Esophagus squamous epithelium (tissue), 5 donors: ENCODE results near the gene RUNX1. TPM values are rescaled to one million over a fixed set of nuclear protein-coding genes. Genes with fewer than 3 reads are reported as not detected.

ENCODE experiments used
- DNase-seq: peaks from one replicate; lab custom pipeline; 2025; lab: John Stamatoyannopoulos, UW
- H3K27ac ChIP-seq, 4 donors: fragments of 200-600 bp; sonication (generic); one replicate each; pipeline ENCODE4 v1.5.1; 2016 to 2019; ENCODE audit warnings: mild to moderate bottlenecking in 1 of 4
- H3K27me3 ChIP-seq, 4 donors: fragments of 200-600 bp; sonication (generic); 1 replicate in 3 of 4; 2 replicates in 1 of 4; pipeline versions ENCODE4 v1.5.1 to v1.6.0; 2017 to 2021; ENCODE audit warnings: antibody characterized with exemption in 1 of 4
- H3K36me3 ChIP-seq, 3 donors: fragments of 200-600 bp; sonication (generic); one replicate each; pipeline ENCODE4 v1.5.1; 2016 to 2019
- H3K4me1 ChIP-seq, 3 donors: fragments of 200-600 bp; sonication (generic); one replicate each; pipeline ENCODE4 v1.5.1; 2017 to 2019
- H3K4me3 ChIP-seq, 4 donors: fragments of 200-600 bp; sonication (generic); 1 replicate in 3 of 4; 2 replicates in 1 of 4; pipeline ENCODE4 v1.5.1; 2016 to 2019; ENCODE audit warnings: mild to moderate bottlenecking in 2 of 4, moderate library complexity in 1 of 4
- H3K9me3 ChIP-seq, 3 donors: fragments of 200-600 bp; sonication (generic); one replicate each; pipeline ENCODE4 v1.5.1; 2016 to 2019
- POLR2A ChIP-seq, 4 donors: fragments of 450-650 bp; IDR thresholded peaks; one replicate each; pipeline ENCODE4 v1.6.1; 2017; ENCODE audit warnings: antibody characterized with exemption in 4 of 4, mild to moderate bottlenecking in 4 of 4, moderate library complexity in 3 of 4
- WGBS, 2 donors: methylation state at CpG; one replicate each; pipeline ENCODE4 v1.1.5; 2018; 5-methylcytosine and 5-hydroxymethylcytosine counted together
- intact Hi-C: fragments of 100-400 bp; cut with DNase I; formaldehyde crosslinking; loops from one replicate; pipeline ENCODE4 v1.15.0; 2022
- total RNA-seq, 4 donors: library from RNA; depleted of rRNA; stranded (reverse); fragments of >200 nt; gene quantifications; one replicate each; pipeline ENCODE4 v1.1.0, GENCODE V29; 2016
- TF ChIP-seq, protein P1 (sequence below), 6 experiments: fragments of 450-650 bp in 4 of 6; fragments of 200-600 bp in 2 of 6; sonication (generic) in 2 of 6; IDR thresholded peaks; one replicate each; pipeline ENCODE4 v1.5.1; 2016 to 2019; ENCODE audit warnings: antibody characterized with exemption in 6 of 6, mild to moderate bottlenecking in 4 of 6, moderate library complexity in 4 of 6
- donor health status: DM: yes; HTN: yes; CAD: no.

RUNX1 gene
- total RNA-seq, 4 donors from 2014 or later, result 8.2 to 25.4 (median 18.3) TPM

DNA sequence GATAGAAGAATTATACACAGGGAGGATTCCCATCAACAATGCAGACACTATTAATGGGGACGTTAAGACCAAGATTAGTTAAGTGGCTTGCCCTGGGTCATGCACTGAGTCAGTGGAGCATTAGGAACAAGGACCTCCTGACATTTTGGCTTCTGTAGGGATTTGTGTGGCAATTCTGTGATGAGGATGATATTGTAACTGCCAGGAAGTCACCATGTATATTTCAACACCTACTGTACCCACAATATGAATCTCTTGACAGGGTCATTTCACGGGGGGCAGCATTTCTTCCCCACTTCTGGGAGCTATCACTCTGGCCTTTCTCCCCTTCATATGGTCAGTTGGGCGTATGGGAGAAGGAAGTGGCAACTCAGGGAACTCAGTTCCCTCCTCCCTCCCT lies 134.9 kb downstream of the RUNX1 start:
- no peak for DNase-seq
- WGBS, 2 donors, result 55 to 71% methylated on average over 3 of the region's 3 CpGs
- no peak overlapping the region for H3K27ac ChIP-seq
- no peak for TF ChIP-seq POLR2A (IDR thresholded peaks at IDR 0.05)
- TF ChIP-seq, protein P1, sequence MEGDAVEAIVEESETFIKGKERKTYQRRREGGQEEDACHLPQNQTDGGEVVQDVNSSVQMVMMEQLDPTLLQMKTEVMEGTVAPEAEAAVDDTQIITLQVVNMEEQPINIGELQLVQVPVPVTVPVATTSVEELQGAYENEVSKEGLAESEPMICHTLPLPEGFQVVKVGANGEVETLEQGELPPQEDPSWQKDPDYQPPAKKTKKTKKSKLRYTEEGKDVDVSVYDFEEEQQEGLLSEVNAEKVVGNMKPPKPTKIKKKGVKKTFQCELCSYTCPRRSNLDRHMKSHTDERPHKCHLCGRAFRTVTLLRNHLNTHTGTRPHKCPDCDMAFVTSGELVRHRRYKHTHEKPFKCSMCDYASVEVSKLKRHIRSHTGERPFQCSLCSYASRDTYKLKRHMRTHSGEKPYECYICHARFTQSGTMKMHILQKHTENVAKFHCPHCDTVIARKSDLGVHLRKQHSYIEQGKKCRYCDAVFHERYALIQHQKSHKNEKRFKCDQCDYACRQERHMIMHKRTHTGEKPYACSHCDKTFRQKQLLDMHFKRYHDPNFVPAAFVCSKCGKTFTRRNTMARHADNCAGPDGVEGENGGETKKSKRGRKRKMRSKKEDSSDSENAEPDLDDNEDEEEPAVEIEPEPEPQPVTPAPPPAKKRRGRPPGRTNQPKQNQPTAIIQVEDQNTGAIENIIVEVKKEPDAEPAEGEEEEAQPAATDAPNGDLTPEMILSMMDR (IDR thresholded peaks at IDR 0.05), result no peak
- H3K4me3 ChIP-seq, result no peak overlapping the region
- H3K4me1 ChIP-seq, result no peaks in the 10 kb centered on the region
- no peaks in the 10 kb centered on the region for H3K36me3 ChIP-seq
- no peaks in the 10 kb centered on the region for H3K9me3 ChIP-seq
- intact Hi-C loops, result no loop called here
- H3K27me3 ChIP-seq, result peaks cover 0 to 23% (median 0%) of the 10 kb centered on the region in 4 donors

DNA sequence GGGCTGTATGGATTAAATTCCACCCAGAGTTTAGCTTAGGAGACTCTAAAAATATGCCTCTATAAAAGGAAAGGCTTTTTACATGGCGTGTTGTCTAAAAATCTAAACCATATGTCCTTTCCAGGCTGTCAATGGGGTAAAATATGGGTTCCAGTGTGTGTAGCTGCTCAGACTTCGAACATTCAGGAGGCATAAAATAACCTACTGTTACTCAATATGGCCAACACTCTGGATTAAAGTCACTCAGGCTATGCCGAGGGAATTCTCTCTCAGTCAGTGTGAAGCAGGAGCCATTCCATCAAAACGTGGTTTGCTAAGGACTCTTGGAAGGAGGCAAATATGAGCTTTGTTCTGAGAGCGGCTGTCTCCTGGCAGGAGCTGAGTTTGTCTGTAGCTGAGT lies 135.3 kb downstream of the RUNX1 start:
- DNase-seq, result no peak
- no peaks in the 10 kb centered on the region for H3K9me3 ChIP-seq
- H3K4me1 ChIP-seq, result no peaks in the 10 kb centered on the region
- no peak overlapping the region for H3K4me3 ChIP-seq
- no peaks in the 10 kb centered on the region for H3K36me3 ChIP-seq
- intact Hi-C loops, result no loop called here
- H3K27ac ChIP-seq, result no peak overlapping the region
- no peak for TF ChIP-seq POLR2A (IDR thresholded peaks at IDR 0.05)
- TF ChIP-seq, protein P1 (IDR thresholded peaks at IDR 0.05), result no peak
- WGBS, 2 donors, result 50 to 62% methylated on average over 3 to 5 of the region's 5 CpGs
- H3K27me3 ChIP-seq, result peaks cover 0 to 23% (median 0%) of the 10 kb centered on the region in 4 donors

DNA sequence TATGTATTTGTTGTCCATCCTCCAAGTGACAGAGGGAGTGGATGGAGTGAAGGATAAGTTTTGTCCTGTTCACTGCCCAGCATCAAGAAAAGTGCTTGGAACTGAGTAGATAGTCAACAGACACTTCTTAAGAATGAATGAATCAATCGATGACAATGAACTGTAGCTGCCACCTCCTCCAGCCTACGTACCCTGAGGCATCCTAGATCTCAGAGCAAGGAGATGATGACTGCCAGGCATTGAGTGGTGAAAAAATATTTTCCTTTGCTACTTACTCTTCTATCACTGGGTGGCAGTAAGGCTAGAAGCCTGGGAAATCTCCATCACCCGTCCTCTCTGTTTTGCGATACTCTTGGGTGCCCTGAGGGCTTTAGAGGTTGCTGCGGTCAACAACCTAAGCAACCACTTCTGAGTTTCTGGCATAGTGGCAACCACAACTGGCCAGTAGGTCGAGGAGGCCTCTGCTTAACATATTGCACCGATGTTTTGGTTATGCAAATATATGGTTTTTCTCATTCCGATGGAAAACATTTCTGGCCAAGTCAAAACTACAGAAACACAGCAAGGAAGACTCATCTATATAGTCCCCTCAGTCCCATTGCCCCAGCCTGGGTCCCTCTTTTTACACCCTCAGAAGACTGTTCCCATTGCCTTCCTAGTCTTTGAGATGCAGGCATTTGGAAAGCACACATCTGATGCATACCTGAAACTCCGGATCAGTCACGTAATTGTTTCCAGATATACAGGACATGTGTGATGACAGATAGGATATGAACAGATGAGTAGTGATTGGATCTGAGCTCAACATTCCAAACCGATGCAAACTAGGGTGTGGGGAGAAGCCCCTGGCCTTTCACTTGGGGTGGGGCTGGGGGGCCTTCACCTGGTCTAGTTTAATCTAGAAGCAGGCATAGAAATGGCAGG lies 136.8 kb downstream of the RUNX1 start:
- no peak overlapping the region for H3K27ac ChIP-seq
- no peaks in the 10 kb centered on the region for H3K9me3 ChIP-seq
- H3K4me1 ChIP-seq, result no peaks in the 10 kb centered on the region
- DNase-seq, result no peak
- 79 to 82% methylated on average over 10 to 11 of the region's 11 CpGs for WGBS, 2 donors
- no peaks in the 10 kb centered on the region for H3K36me3 ChIP-seq
- TF ChIP-seq, protein P1 (IDR thresholded peaks at IDR 0.05), result no peak
- TF ChIP-seq POLR2A (IDR thresholded peaks at IDR 0.05), result no peak
- intact Hi-C loops, result no loop called here
- no peak overlapping the region for H3K4me3 ChIP-seq
- peaks cover 0 to 23% (median 0%) of the 10 kb centered on the region in 4 donors for H3K27me3 ChIP-seq

DNA sequence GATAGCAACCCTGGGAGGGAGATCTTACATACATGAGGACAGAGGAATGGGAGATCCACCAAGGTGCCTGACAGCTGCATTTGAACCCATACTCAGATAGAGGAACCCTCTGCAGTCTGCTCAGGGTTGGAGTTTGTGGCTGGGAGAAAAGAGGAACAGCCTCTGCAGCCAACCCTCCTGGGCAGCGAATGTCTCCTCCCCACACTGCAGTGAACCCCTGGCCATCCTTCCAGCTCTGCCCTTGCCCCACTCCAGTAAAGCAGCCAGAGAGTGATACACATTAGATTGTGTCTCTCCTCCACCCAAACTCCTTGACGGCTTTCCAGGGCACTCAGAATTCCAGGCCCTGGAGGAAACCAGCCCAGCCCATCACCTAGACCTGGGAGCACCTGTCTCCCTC lies 137.7 kb downstream of the RUNX1 start:
- peaks cover 0 to 28% (median 0%) of the 10 kb centered on the region in 4 donors for H3K27me3 ChIP-seq
- no peaks in the 10 kb centered on the region for H3K36me3 ChIP-seq
- no peaks in the 10 kb centered on the region for H3K4me1 ChIP-seq
- H3K9me3 ChIP-seq, result no peaks in the 10 kb centered on the region
- intact Hi-C loops, result no loop called here
- H3K4me3 ChIP-seq, result no peak overlapping the region
- TF ChIP-seq, protein P1 (IDR thresholded peaks at IDR 0.05), result no peak
- TF ChIP-seq POLR2A (IDR thresholded peaks at IDR 0.05), result no peak
- 71 to 100% methylated on average over 1 to 2 of the region's 2 CpGs for WGBS, 2 donors
- DNase-seq, result no peak
- no peak overlapping the region for H3K27ac ChIP-seq

DNA sequence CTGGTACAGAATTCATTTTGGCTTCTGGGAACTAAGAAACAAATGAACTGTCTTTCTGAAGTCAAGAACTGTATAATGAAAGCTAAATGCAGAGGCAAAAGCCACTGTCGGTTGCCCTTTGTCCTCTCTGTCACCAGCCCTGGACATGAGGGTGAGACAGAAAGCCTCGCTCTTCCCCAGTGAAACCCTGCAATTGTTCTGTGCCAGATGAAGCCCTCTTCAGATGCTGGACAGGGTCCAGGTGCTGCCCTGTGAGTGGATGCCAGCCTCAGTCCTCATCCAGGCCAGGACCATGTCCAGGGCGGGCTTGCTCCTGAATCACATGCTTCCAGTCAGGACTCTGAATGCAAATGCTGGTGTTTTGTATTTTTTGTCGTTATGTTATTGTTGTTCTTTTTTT lies 138.7 kb downstream of the RUNX1 start:
- WGBS, 2 donors, result 78 to 88% methylated on average over 4 of the region's 4 CpGs
- DNase-seq, result no peak
- Histone ChIP-seq H3K27ac (no peak overlapping the region), H3K27me3 (peaks cover 0 to 28% (median 0%) of the 10 kb centered on the region in 4 donors), H3K36me3 (no peaks in the 10 kb centered on the region), H3K4me3 (no peak overlapping the region), H3K9me3 (no peaks in the 10 kb centered on the region), H3K4me1 (no peaks in the 10 kb centered on the region)
- intact Hi-C loops, result no loop called here
- TF ChIP-seq, protein P1 (IDR thresholded peaks at IDR 0.05), result no peak
- TF ChIP-seq POLR2A (IDR thresholded peaks at IDR 0.05), result no peak
